ENCODE results near the gene PPP4R3C. TPM values are rescaled to one million over a fixed set of nuclear protein-coding genes. Genes with fewer than 3 reads are reported as not detected.
"Not testable (repeated sequence)": the region's sequence is repeated elsewhere in the genome, so short reads cannot be mapped to it uniquely, and the experiment has no call there.

PPP4R3C gene
- total RNA-seq, result not detected
- long read RNA-seq, result 0 reads

DNA sequence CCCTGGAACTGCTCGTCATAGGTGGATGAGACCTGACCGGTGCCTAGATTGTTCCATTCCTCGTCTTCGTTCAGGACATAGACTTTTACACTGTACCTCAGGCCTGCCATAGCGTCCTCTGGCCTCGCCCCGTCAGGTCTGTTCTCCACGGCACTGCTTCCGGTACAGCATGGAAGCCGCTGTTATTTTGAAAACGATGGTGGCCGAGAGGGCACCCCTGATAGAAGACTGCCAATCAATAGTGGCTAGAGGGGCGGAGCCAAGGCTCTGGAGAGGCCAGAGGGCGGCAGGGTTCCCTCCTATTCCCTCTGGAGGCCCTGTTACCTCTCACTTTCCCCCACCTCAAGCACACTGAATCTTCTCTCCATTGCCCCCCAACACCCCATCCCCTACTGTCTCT is at the start of gene PPP4R3C:
TSS of gene PPP4R3C (minus strand) at position 155 of the 400 bp plus-strand sequence. CDS start at position 110, 45 bp downstream.
- DNase-seq (no peak), ATAC-seq (no peak)
- intact Hi-C loops (cut with DNase I), result no loop called here

GRCh38 chrX:27491397-27491796 is 28.3 kb upstream of the PPP4R3C start:
- intact Hi-C loops (cut with DNase I), result no loop called here
- ATAC-seq (no peak), DNase-seq (no peak)

DNA sequence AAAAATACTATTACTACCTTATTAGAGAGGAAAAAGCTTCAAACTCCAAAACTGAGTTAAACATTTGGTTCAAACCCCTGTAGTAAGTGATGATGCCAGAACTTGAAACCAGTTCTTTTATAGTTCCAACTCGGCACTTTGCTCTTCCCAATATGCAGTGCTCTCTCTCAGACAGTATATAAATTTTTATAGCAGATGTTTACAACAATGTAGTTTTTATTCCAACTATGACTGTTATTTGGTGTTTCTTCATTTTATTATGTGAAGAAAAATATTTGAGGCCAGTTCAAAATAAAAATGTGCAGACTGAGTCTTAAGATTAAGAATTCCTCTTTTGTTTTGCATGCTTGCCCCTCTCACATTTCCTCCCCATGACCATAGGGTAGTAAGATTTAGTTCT is 2.9 kb upstream of the PPP4R3C start:
- ATAC-seq, result no peak
- intact Hi-C loops (cut with DNase I), result no loop called here
- no peak for DNase-seq

DNA sequence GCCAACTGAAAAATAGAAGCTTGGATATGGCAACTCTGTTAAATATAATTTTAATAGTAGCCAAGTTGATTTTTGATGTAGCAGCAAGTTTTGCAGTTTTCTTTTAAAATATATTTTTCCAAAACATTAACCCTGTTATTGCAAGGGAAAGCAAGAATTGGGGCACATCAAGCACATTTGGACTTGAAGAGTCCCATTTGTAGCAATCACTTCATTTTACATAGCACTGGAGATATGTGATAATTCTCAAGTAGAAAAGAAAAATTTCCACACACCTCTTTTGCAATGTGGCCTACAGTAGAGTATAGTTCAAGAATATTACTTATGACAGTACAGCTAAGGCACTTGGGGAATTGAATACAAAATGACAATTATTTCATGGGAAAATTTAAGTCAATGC is 1.9 kb upstream of the PPP4R3C start:
- intact Hi-C loops (cut with DNase I), result no loop called here
- ATAC-seq (no peak), DNase-seq (no peak)

- intact Hi-C loops (cut with DNase I); DNase-seq; ATAC-seq: not testable (repeated sequence)
These were observed 4.0 kb downstream of the PPP4R3C start for GRCh38 chrX:27459129-27459528.

DNA sequence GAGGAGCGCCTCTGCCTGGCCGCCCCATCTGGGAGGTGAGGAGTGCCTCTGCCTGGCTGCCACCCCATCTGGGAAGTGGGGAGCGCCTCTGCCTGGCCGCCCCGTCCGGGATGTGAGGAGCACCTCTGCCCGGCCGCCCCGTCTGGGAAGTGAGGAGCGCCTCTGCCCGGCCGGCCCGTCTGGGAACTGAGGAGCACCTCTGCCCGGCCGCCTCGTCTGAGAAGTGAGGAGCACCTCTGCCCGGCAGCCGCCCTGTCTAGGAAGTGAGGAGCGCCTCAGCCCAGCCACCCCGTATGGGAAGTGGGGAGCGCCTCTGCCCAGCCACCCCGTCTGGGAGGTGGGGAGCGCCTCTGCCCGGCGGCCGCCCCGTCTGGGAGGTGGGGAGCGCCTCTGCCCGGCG is 4.6 kb downstream of the PPP4R3C start:
- DNase-seq; ATAC-seq; intact Hi-C loops (cut with DNase I): not testable (repeated sequence)

DNA sequence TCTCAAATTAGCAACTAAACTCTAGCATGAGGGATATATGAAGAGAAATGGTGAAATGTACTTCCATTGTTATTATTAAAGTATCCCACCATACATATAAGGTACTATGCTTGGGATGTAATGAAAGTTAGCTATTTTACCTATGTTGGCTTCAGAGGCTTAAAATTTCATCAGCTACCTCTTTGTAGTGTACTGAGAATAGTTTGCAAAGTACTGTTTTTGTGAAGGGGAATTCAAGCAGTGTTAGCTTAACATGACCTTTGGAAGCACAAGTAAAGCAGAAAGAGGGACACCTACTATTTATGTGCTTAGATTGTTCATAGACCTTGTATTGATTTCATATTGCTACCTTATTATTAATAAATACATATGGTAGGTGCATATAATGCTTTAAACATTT is 11.8 kb downstream of the PPP4R3C start:
- DNase-seq, result no peak
- ATAC-seq, result no peak
- intact Hi-C loops (cut with DNase I), result no loop called here

DNA sequence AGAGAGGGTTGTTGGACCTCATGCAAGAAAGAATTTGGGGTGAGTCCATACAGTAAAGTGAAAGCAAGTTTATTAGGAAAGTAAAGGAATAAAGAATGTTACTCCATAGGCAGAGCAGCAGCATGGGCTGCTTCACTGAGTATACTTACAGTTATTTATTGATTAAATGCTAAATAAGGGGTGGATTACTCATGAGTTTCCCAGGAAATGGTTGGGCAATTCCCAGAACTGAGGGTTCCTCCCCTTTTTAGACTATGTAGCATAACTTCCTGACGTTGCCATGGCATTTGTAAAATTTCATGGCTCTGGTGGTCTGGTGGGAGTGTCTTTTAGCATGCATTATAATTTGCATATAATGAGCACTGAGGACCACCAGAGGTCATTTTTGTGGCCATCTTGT is 16.7 kb downstream of the PPP4R3C start:
- intact Hi-C loops (cut with DNase I), result no loop called here
- DNase-seq (no peak), ATAC-seq (no peak)

GRCh38 chrX:27445438-27445837 is 17.7 kb downstream of the PPP4R3C start:
- DNase-seq, result no peak
- intact Hi-C loops (cut with DNase I), result no loop called here
- no peak for ATAC-seq

DNA sequence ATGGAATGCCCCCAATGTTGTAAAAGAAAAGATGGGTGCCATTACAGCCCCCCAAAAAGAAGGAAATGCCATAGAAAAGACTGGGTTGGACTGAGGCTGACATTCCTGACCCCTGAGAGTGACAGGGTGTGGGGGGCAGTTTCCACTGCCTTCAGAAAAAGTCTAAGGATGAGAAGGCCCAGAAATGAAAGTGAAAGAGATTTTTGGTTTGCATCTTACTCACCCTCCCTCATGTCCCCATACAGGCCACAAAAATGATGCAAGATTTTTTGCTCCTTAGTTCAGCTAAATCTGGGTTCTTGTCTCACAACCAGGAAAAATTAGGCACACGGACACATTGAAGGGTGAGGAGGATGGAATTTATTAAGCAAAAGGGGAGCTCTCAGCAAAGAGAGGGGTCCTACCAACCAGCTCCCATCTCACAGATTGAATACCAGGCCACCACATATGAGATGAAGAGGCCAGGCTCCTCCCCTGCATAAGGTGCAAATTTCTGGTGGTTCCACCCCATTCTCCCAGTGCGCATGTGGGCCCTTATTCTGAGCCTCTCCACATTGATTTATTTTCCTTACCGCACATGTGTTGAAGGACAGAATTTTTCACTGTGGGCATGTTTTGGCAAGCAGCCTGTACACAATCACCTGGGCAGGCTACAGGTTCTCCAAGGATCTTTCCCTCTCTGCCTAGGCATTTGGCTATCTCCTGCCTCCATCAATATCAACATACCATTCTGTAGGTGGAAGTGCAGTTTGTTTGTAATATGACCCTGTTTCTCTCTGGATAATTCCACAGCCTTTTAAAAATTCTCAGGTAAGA is 18.8 kb downstream of the PPP4R3C start:
- intact Hi-C loops (cut with DNase I), result no loop called here
- ATAC-seq, result no peak

GRCh38 chrX:27442392-27442791 is 20.7 kb downstream of the PPP4R3C start:
- DNase-seq; ATAC-seq; intact Hi-C loops (cut with DNase I): not testable (repeated sequence)

More for the DNA sequence above, 18.8 kb downstream of the PPP4R3C start:
- no peak for DNase-seq

GRCh38 chrX:27439771-27440170 is 23.4 kb downstream of the PPP4R3C start:
- DNase-seq (no peak), ATAC-seq (no peak)
- intact Hi-C loops (cut with DNase I), result no loop called here

GRCh38 chrX:27438937-27439336 is 24.2 kb downstream of the PPP4R3C start:
- intact Hi-C loops (cut with DNase I), result no loop called here
- ATAC-seq (no peak), DNase-seq (no peak)

GRCh38 chrX:27435031-27435430 is 28.1 kb downstream of the PPP4R3C start:
- intact Hi-C loops (cut with DNase I), result no loop called here
- DNase-seq, result no peak
- no peak for ATAC-seq

Other genes with a start within 250 kb of the PPP4R3C start
- not detected for gene DCAF8L2, start 127.0 kb upstream of the PPP4R3C start, total RNA-seq

Measured in left cardiac atrium (tissue), 4 donors.